WTC11 (cell line): ENCODE measurements around the gene KRTCAP3.

Experiments
- E2F1 ChIP-seq: sonication (generic); formaldehyde crosslinking; IDR thresholded peaks from 2 replicates; pipeline ENCODE4 v1.8.0; 2022; ENCODE audit warnings: mild to moderate bottlenecking, missing genetic modification reagents
- ESRRA ChIP-seq: sonication (generic); formaldehyde crosslinking; IDR thresholded peaks from 2 replicates; pipeline ENCODE4 v1.8.1; 2022; ENCODE audit warnings: mild to moderate bottlenecking, missing genetic modification reagents, borderline replicate concordance
- ETV6 ChIP-seq: sonication (generic); formaldehyde crosslinking; IDR thresholded peaks from 2 replicates; pipeline ENCODE4 v1.8.1; 2022; ENCODE audit warnings: mild to moderate bottlenecking, missing genetic modification reagents
- FOXJ3 ChIP-seq: sonication (generic); formaldehyde crosslinking; IDR thresholded peaks from 2 replicates; pipeline ENCODE4 v1.9.0; 2021; ENCODE audit warnings: missing genetic modification reagents, mild to moderate bottlenecking, borderline replicate concordance
- FOXK1 ChIP-seq: sonication (generic); formaldehyde crosslinking; IDR thresholded peaks from 2 replicates; pipeline ENCODE4 v1.8.0; 2022; ENCODE audit warnings: mild to moderate bottlenecking, moderate library complexity, missing genetic modification reagents
- KAT7 ChIP-seq: sonication (generic); formaldehyde crosslinking; IDR thresholded peaks from 2 replicates; pipeline ENCODE4 v1.8.1; 2023; ENCODE audit warnings: missing genetic modification reagents, mild to moderate bottlenecking, borderline replicate concordance
- MAX ChIP-seq: sonication (generic); formaldehyde crosslinking; IDR thresholded peaks from 2 replicates; pipeline ENCODE4 v1.8.0; 2022; ENCODE audit warnings: mild to moderate bottlenecking, missing genetic modification reagents
- NFYB ChIP-seq: sonication (generic); formaldehyde crosslinking; conservative IDR thresholded peaks from 2 replicates; pipeline ENCODE4 v1.8.0; 2022; ENCODE audit warnings: low read depth, missing genetic modification reagents
- USF2 ChIP-seq: sonication (generic); formaldehyde crosslinking; IDR thresholded peaks from 2 replicates; pipeline ENCODE4 v1.8.1; 2023; ENCODE audit warnings: mild to moderate bottlenecking, missing genetic modification reagents, moderate library complexity
- ZNF138 ChIP-seq: sonication (generic); formaldehyde crosslinking; conservative IDR thresholded peaks from 2 replicates; pipeline ENCODE4 v1.8.1; 2022; ENCODE audit warnings: mild to moderate bottlenecking, moderate library complexity, missing genetic modification reagents
- ZSCAN18 ChIP-seq: fragments of 250-450 bp; sonication (Bioruptor Pico); IDR thresholded peaks from 2 replicates; pipeline ENCODE4 v2.1.2; 2022; ENCODE audit warnings: mild to moderate bottlenecking, moderate library complexity
- TF ChIP-seq, protein P1 (sequence below): fragments of 200-600 bp; IDR thresholded peaks from 2 replicates; pipeline ENCODE4 v1.8.0; 2022; ENCODE audit warnings: antibody characterized with exemption
- TF ChIP-seq, protein P2 (sequence below): sonication (generic); formaldehyde crosslinking; IDR thresholded peaks from 2 replicates; pipeline ENCODE4 v1.8.0; 2023; ENCODE audit warnings: mild to moderate bottlenecking, missing genetic modification reagents
- TF ChIP-seq, protein P3 (sequence below): sonication (generic); formaldehyde crosslinking; IDR thresholded peaks from 2 replicates; pipeline ENCODE4 v1.8.0; 2022; ENCODE audit warnings: mild to moderate bottlenecking, missing genetic modification reagents

GRCh38 chr2:27428978-27429541 is 13.1 kb upstream of the KRTCAP3 start:
- no peak for TF ChIP-seq ZSCAN18 (CRISPR knock-in tag)
- TF ChIP-seq KAT7 (CRISPR knock-in tag), result no peak
- TF ChIP-seq, protein P1, sequence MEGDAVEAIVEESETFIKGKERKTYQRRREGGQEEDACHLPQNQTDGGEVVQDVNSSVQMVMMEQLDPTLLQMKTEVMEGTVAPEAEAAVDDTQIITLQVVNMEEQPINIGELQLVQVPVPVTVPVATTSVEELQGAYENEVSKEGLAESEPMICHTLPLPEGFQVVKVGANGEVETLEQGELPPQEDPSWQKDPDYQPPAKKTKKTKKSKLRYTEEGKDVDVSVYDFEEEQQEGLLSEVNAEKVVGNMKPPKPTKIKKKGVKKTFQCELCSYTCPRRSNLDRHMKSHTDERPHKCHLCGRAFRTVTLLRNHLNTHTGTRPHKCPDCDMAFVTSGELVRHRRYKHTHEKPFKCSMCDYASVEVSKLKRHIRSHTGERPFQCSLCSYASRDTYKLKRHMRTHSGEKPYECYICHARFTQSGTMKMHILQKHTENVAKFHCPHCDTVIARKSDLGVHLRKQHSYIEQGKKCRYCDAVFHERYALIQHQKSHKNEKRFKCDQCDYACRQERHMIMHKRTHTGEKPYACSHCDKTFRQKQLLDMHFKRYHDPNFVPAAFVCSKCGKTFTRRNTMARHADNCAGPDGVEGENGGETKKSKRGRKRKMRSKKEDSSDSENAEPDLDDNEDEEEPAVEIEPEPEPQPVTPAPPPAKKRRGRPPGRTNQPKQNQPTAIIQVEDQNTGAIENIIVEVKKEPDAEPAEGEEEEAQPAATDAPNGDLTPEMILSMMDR, result no peak
- no peak for TF ChIP-seq FOXK1 (CRISPR knock-in tag)
- TF ChIP-seq, protein P2, sequence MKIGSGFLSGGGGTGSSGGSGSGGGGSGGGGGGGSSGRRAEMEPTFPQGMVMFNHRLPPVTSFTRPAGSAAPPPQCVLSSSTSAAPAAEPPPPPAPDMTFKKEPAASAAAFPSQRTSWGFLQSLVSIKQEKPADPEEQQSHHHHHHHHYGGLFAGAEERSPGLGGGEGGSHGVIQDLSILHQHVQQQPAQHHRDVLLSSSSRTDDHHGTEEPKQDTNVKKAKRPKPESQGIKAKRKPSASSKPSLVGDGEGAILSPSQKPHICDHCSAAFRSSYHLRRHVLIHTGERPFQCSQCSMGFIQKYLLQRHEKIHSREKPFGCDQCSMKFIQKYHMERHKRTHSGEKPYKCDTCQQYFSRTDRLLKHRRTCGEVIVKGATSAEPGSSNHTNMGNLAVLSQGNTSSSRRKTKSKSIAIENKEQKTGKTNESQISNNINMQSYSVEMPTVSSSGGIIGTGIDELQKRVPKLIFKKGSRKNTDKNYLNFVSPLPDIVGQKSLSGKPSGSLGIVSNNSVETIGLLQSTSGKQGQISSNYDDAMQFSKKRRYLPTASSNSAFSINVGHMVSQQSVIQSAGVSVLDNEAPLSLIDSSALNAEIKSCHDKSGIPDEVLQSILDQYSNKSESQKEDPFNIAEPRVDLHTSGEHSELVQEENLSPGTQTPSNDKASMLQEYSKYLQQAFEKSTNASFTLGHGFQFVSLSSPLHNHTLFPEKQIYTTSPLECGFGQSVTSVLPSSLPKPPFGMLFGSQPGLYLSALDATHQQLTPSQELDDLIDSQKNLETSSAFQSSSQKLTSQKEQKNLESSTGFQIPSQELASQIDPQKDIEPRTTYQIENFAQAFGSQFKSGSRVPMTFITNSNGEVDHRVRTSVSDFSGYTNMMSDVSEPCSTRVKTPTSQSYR (CRISPR knock-in tag), result no peak
- no peak for TF ChIP-seq NFYB (CRISPR knock-in tag)
- no peak for TF ChIP-seq MAX
- TF ChIP-seq ESRRA (CRISPR knock-in tag), result no peak
- TF ChIP-seq, protein P3, sequence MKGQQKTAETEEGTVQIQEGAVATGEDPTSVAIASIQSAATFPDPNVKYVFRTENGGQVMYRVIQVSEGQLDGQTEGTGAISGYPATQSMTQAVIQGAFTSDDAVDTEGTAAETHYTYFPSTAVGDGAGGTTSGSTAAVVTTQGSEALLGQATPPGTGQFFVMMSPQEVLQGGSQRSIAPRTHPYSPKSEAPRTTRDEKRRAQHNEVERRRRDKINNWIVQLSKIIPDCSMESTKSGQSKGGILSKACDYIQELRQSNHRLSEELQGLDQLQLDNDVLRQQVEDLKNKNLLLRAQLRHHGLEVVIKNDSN (CRISPR knock-in tag), result no peak
- TF ChIP-seq USF2 (CRISPR knock-in tag), result no peak
- no peak for TF ChIP-seq E2F1 (CRISPR knock-in tag)
- TF ChIP-seq ETV6 (CRISPR knock-in tag), result no peak
- no peak for TF ChIP-seq ZNF138 (CRISPR knock-in tag)
- no peak for TF ChIP-seq FOXJ3 (CRISPR knock-in tag)
